OCI-LY7 (cell line): ENCODE data around the gene RACGAP1.

Experiments
- EZH2phosphoT487 ChIP-seq: fragments of 200-600 bp; sonication (generic); IDR thresholded peaks from 2 replicates; pipeline ENCODE4 v1.6.1; 2018; ENCODE audit warnings: low read depth, borderline replicate concordance, mild to moderate bottlenecking, mixed run types, antibody characterized with exemption, low read length, moderate library complexity, mixed read lengths
- TF ChIP-seq, protein P1 (sequence below): fragments of 200-600 bp; sonication (generic); conservative IDR thresholded peaks from 2 replicates; pipeline ENCODE4 v1.5.1; 2014; ENCODE audit warnings: mild to moderate bottlenecking, antibody characterized with exemption, low read length, moderate library complexity, mixed read lengths

DNA sequence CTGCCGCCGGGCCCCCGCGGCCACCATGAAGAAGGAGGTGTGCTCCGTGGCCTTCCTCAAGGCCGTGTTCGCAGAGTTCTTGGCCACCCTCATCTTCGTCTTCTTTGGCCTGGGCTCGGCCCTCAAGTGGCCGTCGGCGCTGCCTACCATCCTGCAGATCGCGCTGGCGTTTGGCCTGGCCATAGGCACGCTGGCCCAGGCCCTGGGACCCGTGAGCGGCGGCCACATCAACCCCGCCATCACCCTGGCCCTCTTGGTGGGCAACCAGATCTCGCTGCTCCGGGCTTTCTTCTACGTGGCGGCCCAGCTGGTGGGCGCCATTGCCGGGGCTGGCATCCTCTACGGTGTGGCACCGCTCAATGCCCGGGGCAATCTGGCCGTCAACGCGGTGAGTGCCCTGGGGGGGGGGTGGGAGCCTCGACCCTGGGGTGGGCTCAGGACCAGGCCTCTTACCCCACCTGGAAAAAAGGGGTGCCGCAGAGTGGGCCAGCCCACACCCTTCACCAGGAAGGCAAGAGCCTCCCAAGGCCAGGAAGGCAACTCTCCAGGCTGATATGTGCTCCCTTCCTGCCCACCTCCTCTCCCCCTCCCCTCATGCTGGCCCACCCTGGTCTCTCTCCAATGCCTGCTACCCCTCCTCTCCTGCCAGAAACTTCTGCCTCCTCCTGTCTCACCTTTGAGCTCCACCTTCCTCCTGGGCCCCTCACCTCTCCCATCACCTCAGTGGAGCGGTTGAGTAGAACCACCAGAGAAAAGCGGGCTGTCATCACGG lies 63.1 kb downstream of the RACGAP1 start:
- TF ChIP-seq, protein P1, sequence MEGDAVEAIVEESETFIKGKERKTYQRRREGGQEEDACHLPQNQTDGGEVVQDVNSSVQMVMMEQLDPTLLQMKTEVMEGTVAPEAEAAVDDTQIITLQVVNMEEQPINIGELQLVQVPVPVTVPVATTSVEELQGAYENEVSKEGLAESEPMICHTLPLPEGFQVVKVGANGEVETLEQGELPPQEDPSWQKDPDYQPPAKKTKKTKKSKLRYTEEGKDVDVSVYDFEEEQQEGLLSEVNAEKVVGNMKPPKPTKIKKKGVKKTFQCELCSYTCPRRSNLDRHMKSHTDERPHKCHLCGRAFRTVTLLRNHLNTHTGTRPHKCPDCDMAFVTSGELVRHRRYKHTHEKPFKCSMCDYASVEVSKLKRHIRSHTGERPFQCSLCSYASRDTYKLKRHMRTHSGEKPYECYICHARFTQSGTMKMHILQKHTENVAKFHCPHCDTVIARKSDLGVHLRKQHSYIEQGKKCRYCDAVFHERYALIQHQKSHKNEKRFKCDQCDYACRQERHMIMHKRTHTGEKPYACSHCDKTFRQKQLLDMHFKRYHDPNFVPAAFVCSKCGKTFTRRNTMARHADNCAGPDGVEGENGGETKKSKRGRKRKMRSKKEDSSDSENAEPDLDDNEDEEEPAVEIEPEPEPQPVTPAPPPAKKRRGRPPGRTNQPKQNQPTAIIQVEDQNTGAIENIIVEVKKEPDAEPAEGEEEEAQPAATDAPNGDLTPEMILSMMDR, result no peak
- TF ChIP-seq EZH2phosphoT487, result no peak
